Endothelial cell of umbilical vein (primary cell): ENCODE measurements around the gene CRK. TPM values are rescaled to one million over a fixed set of nuclear protein-coding genes. Genes with fewer than 3 reads are reported as not detected.
"Not testable (repeated sequence)": the region's sequence is repeated elsewhere in the genome, so short reads cannot be mapped to it uniquely, and the experiment has no call there.

Experiments used
- BruUV-seq: library from RNA; stranded (reverse); fragments of 400-500 nt; replicated peaks from 2 replicates; lab custom pipeline; 2021; lab: Mats Ljungman, UMichigan
- CTCF ChIA-PET: fragments of 300-600, 350-600 bp; sonication (Branson Sonifier 250); formaldehyde crosslinking; loops from one replicate; lab custom pipeline; 2021; ENCODE audit warnings: antibody characterized with exemption, inconsistent platforms; lab: Charles Lee
- POLR2A ChIA-PET: fragments of 300-600, 350-600 bp; sonication (Branson Sonifier 250); formaldehyde crosslinking; loops from one replicate; lab custom pipeline; 2021; ENCODE audit warnings: antibody characterized with exemption, inconsistent platforms; lab: Charles Lee
- DNase-seq: peaks from one replicate; pipeline ENCODE4 v3.0.0-alpha.2; 2011; ENCODE audit warnings: low read depth, low spot score
- FAIRE-seq: peaks from 2 replicates; lab custom pipeline; 2011; peaks lifted over from hg19 to GRCh38; lab: Jason Lieb, UNC
- H2AFZ ChIP-seq: 2 replicates; pipeline ENCODE4 v1.6.0; 2012; ENCODE audit warnings: low read depth, low read length, control low read depth, inconsistent platforms
- H3K27ac ChIP-seq: 2 replicates; pipeline ENCODE4 v1.5.1; 2011; ENCODE audit warnings: low read depth, mild to moderate bottlenecking, control low read depth, low read length, moderate library complexity; ENCODE audit not compliant: insufficient read depth
- H3K27me3 ChIP-seq, 2 experiments: 2 replicates each; pipeline versions ENCODE4 v1.6.0 to v1.6.1; 2011; ENCODE audit warnings: low read length in 2 of 2, mixed read lengths in 1 of 2; ENCODE audit not compliant: control insufficient read depth in 2 of 2, insufficient read depth in 2 of 2
- H3K36me3 ChIP-seq, 2 experiments: 2 replicates in 1 of 2; 3 replicates in 1 of 2; pipeline ENCODE4 v1.5.1; 2011; ENCODE audit warnings: low read length in 2 of 2, mild to moderate bottlenecking in 1 of 2, moderate library complexity in 1 of 2; ENCODE audit not compliant: control insufficient read depth in 2 of 2, insufficient read depth in 2 of 2; ENCODE audit errors: extremely low read depth in 1 of 2
- H3K4me1 ChIP-seq: 3 replicates; pipeline ENCODE4 v1.5.1; 2011; ENCODE audit warnings: mild to moderate bottlenecking, low read length; ENCODE audit not compliant: control insufficient read depth, insufficient read depth; ENCODE audit errors: extremely low read depth
- H3K4me2 ChIP-seq: 2 replicates; pipeline ENCODE4 v1.6.1; 2011; ENCODE audit warnings: low read length, control low read depth, mixed read lengths; ENCODE audit not compliant: insufficient read depth
- H3K4me3 ChIP-seq, 3 experiments: fragments of 200-600 bp in 1 of 3; sonication (generic), shearing (Covaris generic) in 1 of 3; replicated peaks in 1 of 3; 2 replicates each; pipeline ENCODE4 v1.5.1; 2011 to 2016; ENCODE audit warnings: control low read depth in 3 of 3, low read length in 3 of 3, mild to moderate bottlenecking in 2 of 3, inconsistent platforms in 1 of 3, low read depth in 1 of 3, moderate library complexity in 1 of 3; ENCODE audit not compliant: insufficient read depth in 1 of 3
- H3K79me2 ChIP-seq: 2 replicates; pipeline ENCODE4 v1.6.0; 2012; ENCODE audit warnings: low read length, inconsistent platforms; ENCODE audit not compliant: control insufficient read depth, insufficient read depth
- H3K9ac ChIP-seq: replicated peaks from 2 replicates; pipeline ENCODE3; 2011; ENCODE audit warnings: low read length, control low read depth; ENCODE audit not compliant: insufficient read depth; ENCODE audit errors: extremely low read depth
- H3K9me1 ChIP-seq: replicated peaks from 3 replicates; pipeline ENCODE4 v1.6.0; 2011; ENCODE audit warnings: mild to moderate bottlenecking, low read length; ENCODE audit not compliant: control insufficient read depth, insufficient read depth; ENCODE audit errors: extremely low read depth
- H3K9me3 ChIP-seq: replicated peaks from 2 replicates; pipeline ENCODE4 v1.5.1; 2012; ENCODE audit warnings: low read length, inconsistent platforms; ENCODE audit not compliant: control insufficient read depth, insufficient read depth
- H4K20me1 ChIP-seq: replicated peaks from 2 replicates; pipeline ENCODE3; 2011; ENCODE audit warnings: mild to moderate bottlenecking, low read length; ENCODE audit not compliant: control insufficient read depth, insufficient read depth; ENCODE audit errors: extremely low read depth
- EZH2 ChIP-seq: IDR thresholded peaks from 2 replicates; pipeline ENCODE4 v1.6.1; 2012; ENCODE audit warnings: borderline replicate concordance, low read depth, mild to moderate bottlenecking, moderate library complexity, low read length, inconsistent platforms; ENCODE audit not compliant: severe bottlenecking
- FOS ChIP-seq: IDR thresholded peaks from 2 replicates; pipeline ENCODE4 v1.6.1; 2011; ENCODE audit warnings: mild to moderate bottlenecking, low read length, moderate library complexity, borderline replicate concordance; ENCODE audit not compliant: insufficient read depth
- GATA2 ChIP-seq: IDR thresholded peaks from 2 replicates; pipeline ENCODE4 v1.7.0; 2011; ENCODE audit warnings: low read depth, mild to moderate bottlenecking, moderate library complexity, mixed read lengths, low read length; ENCODE audit not compliant: insufficient read length, insufficient read depth
- JUN ChIP-seq: IDR thresholded peaks from 2 replicates; pipeline ENCODE4 v1.6.1; 2011; ENCODE audit warnings: borderline replicate concordance, low read depth; ENCODE audit not compliant: insufficient read length, insufficient read depth
- MYC ChIP-seq: IDR thresholded peaks from one replicate; pipeline ENCODE4 v1.6.1; 2011; ENCODE audit warnings: mild to moderate bottlenecking, low read depth, low read length
- POLR2A ChIP-seq: IDR thresholded peaks from 2 replicates; pipeline ENCODE4 v1.6.1; 2012; ENCODE audit warnings: low read depth, mild to moderate bottlenecking, control low read depth, low read length
- dilution Hi-C: fragments of 300-500 bp; cut with MboI; formaldehyde crosslinking; loops from one replicate; pipeline ENCODE4 v1.15.0; 2019; ENCODE audit warnings: low sequenced_read_pairs; ENCODE audit not compliant: extremely low pct_ligation_motif_present
- intact Hi-C: fragments of 100-400 bp; cut with micrococcal nuclease; formaldehyde crosslinking; loops from one replicate; pipeline ENCODE4 v1.10.0; 2022
- polyA plus RNA-seq, 4 experiments: library from polyadenylated mRNA; depleted of rRNA in 3 of 4; stranded (reverse) in 3 of 4; unstranded in 1 of 4; fragments of >200 nt; gene quantifications; 2 replicates each; pipeline versions ENCODE4 v1.2.1 to v1.2.3, GENCODE V29; 2011 to 2012; ENCODE audit warnings: missing spikeins in 1 of 4
- total RNA-seq: library from RNA; stranded (reverse); gene quantifications from 2 replicates; pipeline ENCODE4 v1.2.3, GENCODE V29; 2021
- TF ChIP-seq, protein P1 (sequence below), 2 donors: IDR thresholded peaks; 1 replicate in 1 of 2; 2 replicates in 1 of 2; pipeline ENCODE4 v1.5.1; 2011; ENCODE audit warnings: low read length in 2 of 2, mild to moderate bottlenecking in 2 of 2, moderate library complexity in 2 of 2, control low read depth in 1 of 2, inconsistent platforms in 1 of 2, low read depth in 1 of 2; ENCODE audit not compliant: insufficient read depth in 1 of 2; ENCODE audit errors: extremely low read depth in 1 of 2
- TF ChIP-seq, protein P2 (sequence below): IDR thresholded peaks from 2 replicates; pipeline ENCODE4 v1.6.1; 2011; ENCODE audit not compliant: insufficient read depth, insufficient read length

The CRK gene
- total and polyA plus RNA-seq, 2 donors (not counting 3 experiments of a cell fraction or from before 2014, with no cell fraction given), result 52.8 to 67.2 TPM

- H3K9ac ChIP-seq, intact Hi-C loops, H2AFZ ChIP-seq, FAIRE-seq, H4K20me1 ChIP-seq, CTCF ChIA-PET, H3K9me3 ChIP-seq, H3K27me3 ChIP-seq, H3K4me2 ChIP-seq, POLR2A ChIA-PET, H3K9me1 ChIP-seq, BruUV-seq, DNase-seq, H3K27ac ChIP-seq, dilution Hi-C loops, H3K4me3 ChIP-seq: not testable (repeated sequence)
- Histone ChIP-seq H3K79me2 (peaks cover 20% of the 10 kb centered on the region), H3K4me1 (peaks cover 23% of the 10 kb centered on the region), H3K36me3 (peaks cover 3 to 17% of the 10 kb centered on the region in 2 experiments)
These were observed 37.6 kb downstream of the CRK start for GRCh38 chr17:1418476-1418875.

- no peak overlapping the region for H3K27ac ChIP-seq
- DNase-seq (no peak), FAIRE-seq (no peak)
- no peaks in the 10 kb centered on the region for H3K9me1 ChIP-seq
- no peak overlapping the region for H3K9ac ChIP-seq
- dilution Hi-C loops (no loop called here), intact Hi-C loops (no loop called here)
- H3K36me3 ChIP-seq, result peaks cover 3 to 12% of the 10 kb centered on the region in 2 experiments
- no TSS peak for BruUV-seq
- no peaks in the 10 kb centered on the region for H3K27me3 ChIP-seq
- H2AFZ ChIP-seq, result no peak overlapping the region
- H4K20me1 ChIP-seq, result no peaks in the 10 kb centered on the region
- no peak overlapping the region for H3K4me2 ChIP-seq
- POLR2A ChIA-PET, result no interaction called here
- peaks cover 12% of the 10 kb centered on the region for H3K4me1 ChIP-seq
- no peak overlapping the region for H3K4me3 ChIP-seq
- CTCF ChIA-PET, result interaction anchor here (1.3 kb wide), 1 partner anchor 51 kb away, joined by 3 read pairs; no protein-coding TSS in a partner anchor
- peaks cover 9% of the 10 kb centered on the region for H3K79me2 ChIP-seq
- no peaks in the 10 kb centered on the region for H3K9me3 ChIP-seq
- TF ChIP-seq JUN (no peak), EZH2 (no peak), GATA2 (no peak), FOS (no peak), POLR2A (no peak), MYC (no peak)
- TF ChIP-seq, protein P1, sequence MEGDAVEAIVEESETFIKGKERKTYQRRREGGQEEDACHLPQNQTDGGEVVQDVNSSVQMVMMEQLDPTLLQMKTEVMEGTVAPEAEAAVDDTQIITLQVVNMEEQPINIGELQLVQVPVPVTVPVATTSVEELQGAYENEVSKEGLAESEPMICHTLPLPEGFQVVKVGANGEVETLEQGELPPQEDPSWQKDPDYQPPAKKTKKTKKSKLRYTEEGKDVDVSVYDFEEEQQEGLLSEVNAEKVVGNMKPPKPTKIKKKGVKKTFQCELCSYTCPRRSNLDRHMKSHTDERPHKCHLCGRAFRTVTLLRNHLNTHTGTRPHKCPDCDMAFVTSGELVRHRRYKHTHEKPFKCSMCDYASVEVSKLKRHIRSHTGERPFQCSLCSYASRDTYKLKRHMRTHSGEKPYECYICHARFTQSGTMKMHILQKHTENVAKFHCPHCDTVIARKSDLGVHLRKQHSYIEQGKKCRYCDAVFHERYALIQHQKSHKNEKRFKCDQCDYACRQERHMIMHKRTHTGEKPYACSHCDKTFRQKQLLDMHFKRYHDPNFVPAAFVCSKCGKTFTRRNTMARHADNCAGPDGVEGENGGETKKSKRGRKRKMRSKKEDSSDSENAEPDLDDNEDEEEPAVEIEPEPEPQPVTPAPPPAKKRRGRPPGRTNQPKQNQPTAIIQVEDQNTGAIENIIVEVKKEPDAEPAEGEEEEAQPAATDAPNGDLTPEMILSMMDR (IDR thresholded peaks at IDR 0.05; ENCODE audit: extremely low read depth in 1 of 2, insufficient read depth in 1 of 2, low read depth in 1 of 2, low read length in 2 of 2), result no peak
- TF ChIP-seq, protein P2, sequence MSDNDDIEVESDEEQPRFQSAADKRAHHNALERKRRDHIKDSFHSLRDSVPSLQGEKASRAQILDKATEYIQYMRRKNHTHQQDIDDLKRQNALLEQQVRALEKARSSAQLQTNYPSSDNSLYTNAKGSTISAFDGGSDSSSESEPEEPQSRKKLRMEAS, result no peak
These were observed 39.6 kb downstream of the CRK start for GRCh38 chr17:1416414-1416813.
